Activated gamma-delta T cell treated with Interleukin-2 at 50 U/mL for 16 hours (primary cell): Measurements from ENCODE around the gene KIF22.
"Not testable (repeated sequence)": the region's sequence is repeated elsewhere in the genome, so short reads cannot be mapped to it uniquely, and the experiment has no call there.

Source experiments
- DNase-seq: peaks from one replicate; pipeline ENCODE4 v3.0.0-alpha.2; 2020

Gene KIF22

GRCh38 chr16:29767062-29767461, 23.5 kb upstream of the KIF22 start:
- no peak for DNase-seq

GRCh38 chr16:29769507-29769906, 21.0 kb upstream of the KIF22 start:
- no peak for DNase-seq

- DNase-seq: no peak
Observed at GRCh38 chr16:29770250-29770929, 20.2 kb upstream of the KIF22 start.

- not testable (repeated sequence) for DNase-seq
Observed at GRCh38 chr16:29772330-29772729, 18.2 kb upstream of the KIF22 start.

GRCh38 chr16:29774730-29775129, 15.8 kb upstream of the KIF22 start:
- no peak for DNase-seq

GRCh38 chr16:29775742-29776408, 14.7 kb upstream of the KIF22 start:
- no peak for DNase-seq

GRCh38 chr16:29777576-29778350, 12.8 kb upstream of the KIF22 start, which contains the start of gene ZG16:
Gene ZG16, plus strand, starts transcription at chr16:29778256. Its CDS starts 1,011 bp downstream, at chr16:29779267.
- DNase-seq: no peak

- no peak for DNase-seq
Observed at GRCh38 chr16:29779474-29779873, 11.1 kb upstream of the KIF22 start.

GRCh38 chr16:29783094-29783953, 7.2 kb upstream of the KIF22 start:
- not testable (repeated sequence) for DNase-seq

GRCh38 chr16:29784157-29784556, 6.4 kb upstream of the KIF22 start:
- no peak for DNase-seq

- DNase-seq: peak; percentile 75
Observed at GRCh38 chr16:29784901-29785500, 5.5 kb upstream of the KIF22 start.

GRCh38 chr16:29787155-29787554, 3.4 kb upstream of the KIF22 start:
- not testable (repeated sequence) for DNase-seq

- DNase-seq: no peak
Observed at GRCh38 chr16:29789775-29790182, 772 bp upstream of the KIF22 start.

GRCh38 chr16:29790949-29791844, 646 bp downstream of the KIF22 start:
- no peak for DNase-seq

- DNase-seq: no peak
Observed at GRCh38 chr16:29791845-29792807, 1.6 kb downstream of the KIF22 start.

GRCh38 chr16:29793153-29793552, 2.6 kb downstream of the KIF22 start:
- DNase-seq: not testable (repeated sequence)

- no peak for DNase-seq
Observed at GRCh38 chr16:29794231-29794710, 3.7 kb downstream of the KIF22 start.

GRCh38 chr16:29802416-29802935, 11.9 kb downstream of the KIF22 start:
- no peak for DNase-seq

- no peak for DNase-seq
Observed at GRCh38 chr16:29804020-29804419, 13.5 kb downstream of the KIF22 start.
